HepG2 (cell line): ENCODE data around the gene CACNA1D. TPM values are rescaled to one million over a fixed set of nuclear protein-coding genes. Genes with fewer than 3 reads are reported as not detected.

Experiments
- ATAC-seq: fragments of 200-7000 bp; cut with Tn5 transposase; 3 replicates; pipeline ENCODE4 v1.9.1; 2020; ENCODE audit warnings: mild to moderate bottlenecking, moderate library complexity
- BruUV-seq: library from RNA; stranded (reverse); fragments of 400-500 nt; replicated peaks from 2 replicates; lab custom pipeline; 2021; lab: Mats Ljungman, UMichigan
- CTCF ChIA-PET: fragments of 300-600 bp; formaldehyde crosslinking; extraction: SDS; loops from one replicate; lab custom pipeline; 2021; ENCODE audit warnings: low total read pairs, inconsistent platforms, low intra/inter-chr PET ratio; lab: Yijun Ruan, JAX
- POLR2A ChIA-PET: fragments of 350-600 bp; sonication (Branson Sonifier 250); formaldehyde crosslinking; loops from one replicate; lab custom pipeline; 2020; ENCODE audit warnings: antibody characterized with exemption, inconsistent platforms; lab: Yijun Ruan, JAX
- DNase-seq: peaks from one replicate; pipeline ENCODE4 v3.0.0-alpha.2; 2015; ENCODE audit warnings: low spot score
- FAIRE-seq: peaks from 3 replicates; lab custom pipeline; 2011; peaks lifted over from hg19 to GRCh38; lab: Jason Lieb, UNC
- H2AFZ ChIP-seq: one replicate; pipeline ENCODE4 v1.6.1; 2011; ENCODE audit warnings: low read length, inconsistent platforms
- H3K27ac ChIP-seq: fragments of 300-600 bp; 3 replicates; pipeline ENCODE4 v1.8.0; 2011; ENCODE audit warnings: mixed run types, mild to moderate bottlenecking, mixed read lengths, low read length, inconsistent platforms; ENCODE audit not compliant: insufficient read depth; ENCODE audit errors: extremely low read length
- H3K27me3 ChIP-seq, 2 experiments: fragments of 200-600 bp in 1 of 2; 2 replicates in 1 of 2; 3 replicates in 1 of 2; pipeline versions ENCODE4 v1.6.0 to v1.8.0; 2011; ENCODE audit warnings: low read length in 2 of 2, mild to moderate bottlenecking in 2 of 2, moderate library complexity in 2 of 2, inconsistent platforms in 1 of 2; ENCODE audit not compliant: insufficient read depth in 2 of 2, control insufficient read depth in 1 of 2
- H3K36me3 ChIP-seq, 2 experiments: fragments of 200-600 bp in 1 of 2; replicated peaks in 1 of 2; 2 replicates in 1 of 2; 3 replicates in 1 of 2; pipeline versions ENCODE4 v1.5.1 to v1.8.0; 2011; ENCODE audit warnings: low read length in 2 of 2, inconsistent platforms in 1 of 2; ENCODE audit not compliant: insufficient read depth in 2 of 2, control insufficient read depth in 1 of 2
- H3K4me1 ChIP-seq: 2 replicates; pipeline ENCODE4 v1.5.1; 2012; ENCODE audit warnings: low read length, inconsistent platforms; ENCODE audit not compliant: insufficient read depth
- H3K4me2 ChIP-seq: 2 replicates; pipeline ENCODE4 v1.6.0; 2011; ENCODE audit warnings: low read depth, low read length, inconsistent platforms
- H3K4me3 ChIP-seq, 3 experiments: fragments of 200-600 bp in 1 of 3; sonication (generic), shearing (Covaris generic) in 1 of 3; replicated peaks in 1 of 3; 2 replicates each; pipeline ENCODE4 v1.5.1; 2011 to 2016; ENCODE audit warnings: low read length in 3 of 3, inconsistent platforms in 2 of 3, low read depth in 2 of 3, mild to moderate bottlenecking in 2 of 3, control low read depth in 1 of 3, mixed read lengths in 1 of 3; ENCODE audit not compliant: insufficient read depth in 1 of 3
- H3K79me2 ChIP-seq: one replicate; pipeline ENCODE4 v1.6.1; 2011; ENCODE audit warnings: low read length, inconsistent platforms; ENCODE audit not compliant: insufficient read depth
- H3K9ac ChIP-seq: 2 replicates; pipeline ENCODE4 v1.6.0; 2011; ENCODE audit warnings: mild to moderate bottlenecking, low read depth, low read length, inconsistent platforms; ENCODE audit not compliant: insufficient read depth
- H3K9me3 ChIP-seq: 2 replicates; pipeline ENCODE4 v1.5.1; 2012; ENCODE audit warnings: mild to moderate bottlenecking, low read length
- H4K20me1 ChIP-seq: 2 replicates; pipeline ENCODE4 v1.6.0; 2011; ENCODE audit warnings: inconsistent platforms, mild to moderate bottlenecking, low read length, moderate library complexity; ENCODE audit not compliant: insufficient read depth
- GLMP ChIP-seq: sonication (generic); formaldehyde crosslinking; IDR thresholded peaks from 2 replicates; pipeline ENCODE4 v1.9.0; 2021; ENCODE audit warnings: missing genetic modification reagents, mild to moderate bottlenecking, borderline replicate concordance
- HNF4G ChIP-seq, 2 experiments: sonication (generic) in 1 of 2; formaldehyde crosslinking in 1 of 2; IDR thresholded peaks; 2 replicates each; pipeline versions ENCODE4 v1.4.0 to v1.6.1; 2011 to 2020; ENCODE audit warnings: borderline replicate concordance in 2 of 2, low read depth in 2 of 2, mild to moderate bottlenecking in 2 of 2, low read length in 1 of 2, missing genetic modification reagents in 1 of 2, moderate library complexity in 1 of 2
- IKZF4 ChIP-seq: sonication (generic); formaldehyde crosslinking; IDR thresholded peaks from 2 replicates; pipeline ENCODE4 v1.5.1; 2020; ENCODE audit warnings: borderline replicate concordance, mild to moderate bottlenecking, low read depth, missing genetic modification reagents; ENCODE audit errors: not compliant biosample characterization
- NR2C2 ChIP-seq: sonication (generic); formaldehyde crosslinking; IDR thresholded peaks from 2 replicates; pipeline ENCODE4 v1.4.0; 2020; ENCODE audit warnings: missing genetic modification reagents, mild to moderate bottlenecking, moderate library complexity, borderline replicate concordance
- NR2F6 ChIP-seq, 2 experiments: IDR thresholded peaks; 2 replicates each; pipeline ENCODE4 v1.6.1; 2016; ENCODE audit warnings: antibody characterized with exemption in 1 of 2, mild to moderate bottlenecking in 1 of 2
- SNAPC2 ChIP-seq: sonication (generic); formaldehyde crosslinking; IDR thresholded peaks from 2 replicates; pipeline ENCODE4 v1.8.1; 2022; ENCODE audit warnings: mild to moderate bottlenecking, missing genetic modification reagents
- THAP11 ChIP-seq: IDR thresholded peaks from 2 replicates; pipeline ENCODE4 v1.6.1; 2016; ENCODE audit warnings: missing biosample characterization, missing genetic modification reagents
- ZNF230 ChIP-seq: sonication (generic); formaldehyde crosslinking; IDR thresholded peaks from 2 replicates; pipeline ENCODE4 v1.4.0; 2020; ENCODE audit warnings: mild to moderate bottlenecking, missing genetic modification reagents
- ZNF292 ChIP-seq: sonication (generic); formaldehyde crosslinking; IDR thresholded peaks from 2 replicates; pipeline ENCODE4 v1.8.1; 2022; ENCODE audit warnings: mild to moderate bottlenecking, low read depth, missing genetic modification reagents, borderline replicate concordance
- WGBS: methylation state at CpG from one replicate; pipeline ENCODE4 v1.1.6; 2017; ENCODE audit warnings: low lambda C conversion rate; 5-methylcytosine and 5-hydroxymethylcytosine counted together
- in situ Hi-C: cut with HindIII; loops from 2 replicates; pipeline ENCODE4 v1.10.0; 2017; ENCODE audit warnings: low pct_unique_long_range_greater_than_20kb; ENCODE audit not compliant: extremely low pct_ligation_motif_present
- intact Hi-C: fragments of 100-400 bp; cut with micrococcal nuclease; formaldehyde crosslinking; loops from one replicate; pipeline ENCODE4 v1.10.0; 2022; ENCODE audit not compliant: unreplicated experiment
- polyA plus RNA-seq, 8 experiments: library from polyadenylated mRNA; depleted of rRNA in 3 of 8; stranded (reverse) in 7 of 8; unstranded in 1 of 8; fragments of >200 nt; fragmentation: Illumina TruSeq in 4 of 8; extraction: Trizol in 4 of 8; gene quantifications; 2 replicates each; pipeline versions ENCODE4 v1.2.1 to v1.2.3, GENCODE V29; 2011 to 2016; ENCODE audit warnings: low read depth in 4 of 8, missing spikeins in 1 of 8, mixed read lengths in 1 of 8; ENCODE audit not compliant: insufficient read depth in 1 of 8
- total RNA-seq, 5 experiments: library from RNA; depleted of rRNA; stranded (reverse); fragments of >200 nt; fragmentation: Illumina TruSeq; extraction: Trizol; gene quantifications; 2 replicates each; pipeline ENCODE4 v1.2.3, GENCODE V29; 2016; ENCODE audit warnings: low read depth in 1 of 5
- TF ChIP-seq, protein P1 (sequence below): IDR thresholded peaks from 2 replicates; pipeline ENCODE4 v1.6.1; 2018; ENCODE audit warnings: missing genetic modification reagents, mild to moderate bottlenecking, missing compliant biosample characterization
- TF ChIP-seq, protein P2 (sequence below): sonication (generic); formaldehyde crosslinking; IDR thresholded peaks from 2 replicates; pipeline ENCODE4 v1.4.0; 2020; ENCODE audit warnings: mild to moderate bottlenecking, missing genetic modification reagents

The CACNA1D gene
- total and polyA plus RNA-seq, 2 of the 13 experiments (the other 11 are each of a cell fraction or from before 2014, with no cell fraction given) = 0.26 to 0.38 TPM

GRCh38 chr3:53496984-53497383 is 2.6 kb downstream of the CACNA1D start (continued):
- no peak for TF ChIP-seq GLMP (CRISPR knock-in tag)
- TF ChIP-seq SNAPC2 = no peak
- TF ChIP-seq ZNF230 = no peak
- TF ChIP-seq IKZF4 (CRISPR knock-in tag) = no peak
- TF ChIP-seq, protein P1, sequence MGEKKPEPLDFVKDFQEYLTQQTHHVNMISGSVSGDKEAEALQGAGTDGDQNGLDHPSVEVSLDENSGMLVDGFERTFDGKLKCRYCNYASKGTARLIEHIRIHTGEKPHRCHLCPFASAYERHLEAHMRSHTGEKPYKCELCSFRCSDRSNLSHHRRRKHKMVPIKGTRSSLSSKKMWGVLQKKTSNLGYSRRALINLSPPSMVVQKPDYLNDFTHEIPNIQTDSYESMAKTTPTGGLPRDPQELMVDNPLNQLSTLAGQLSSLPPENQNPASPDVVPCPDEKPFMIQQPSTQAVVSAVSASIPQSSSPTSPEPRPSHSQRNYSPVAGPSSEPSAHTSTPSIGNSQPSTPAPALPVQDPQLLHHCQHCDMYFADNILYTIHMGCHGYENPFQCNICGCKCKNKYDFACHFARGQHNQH (CRISPR knock-in tag) = no peak
- TF ChIP-seq, protein P2, sequence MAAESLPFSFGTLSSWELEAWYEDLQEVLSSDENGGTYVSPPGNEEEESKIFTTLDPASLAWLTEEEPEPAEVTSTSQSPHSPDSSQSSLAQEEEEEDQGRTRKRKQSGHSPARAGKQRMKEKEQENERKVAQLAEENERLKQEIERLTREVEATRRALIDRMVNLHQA (CRISPR knock-in tag) = no peak

DNA sequence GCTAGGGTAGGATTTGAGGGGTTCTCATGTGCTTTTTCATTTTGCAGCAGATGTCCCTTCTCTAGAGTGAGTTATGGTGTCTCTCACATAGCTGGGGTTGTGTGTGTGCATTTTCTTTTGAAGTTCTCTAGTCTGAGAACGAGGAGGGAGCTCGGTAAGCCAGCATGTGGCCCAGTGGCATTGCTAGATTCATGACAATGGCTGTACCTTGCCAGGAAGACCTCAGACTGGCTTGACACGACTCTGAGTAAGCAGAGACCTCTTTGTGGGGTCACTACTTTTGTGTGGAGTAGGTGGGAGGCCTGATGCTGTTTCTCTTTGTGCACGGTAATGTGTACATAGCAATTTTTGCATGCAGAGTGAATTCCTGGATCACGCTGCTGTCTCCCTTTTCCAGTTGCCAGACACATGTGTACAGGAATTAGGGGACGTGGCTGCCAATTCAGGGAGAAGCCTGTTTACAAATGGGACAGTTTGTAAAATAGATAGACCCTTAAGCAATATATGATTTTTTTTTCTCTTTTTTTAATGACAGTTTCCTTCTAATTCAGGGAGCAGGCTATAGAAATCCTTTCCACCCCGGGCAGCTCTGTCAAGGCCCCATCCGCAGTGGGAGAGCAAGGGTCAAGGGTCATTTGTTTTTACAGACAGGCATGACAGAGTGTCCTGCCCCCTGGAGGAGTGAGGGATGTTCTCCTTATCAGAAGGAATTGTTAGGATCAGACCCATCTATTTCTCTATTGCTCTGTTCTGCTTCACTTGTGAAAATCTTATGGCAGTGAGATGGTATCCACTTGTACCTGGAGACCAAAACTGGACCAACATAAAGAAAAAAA is 4.6 kb downstream of the CACNA1D start:
- POLR2A ChIA-PET = interaction anchor here (0.6 to 1.0 kb wide), 3 partner anchors 19 to 21 kb away, joined by 3 read pairs; no protein-coding TSS in a partner anchor
- in situ Hi-C loops = loop anchor here (10.0 kb wide), 1 partner anchor 124 kb away; no protein-coding TSS in a partner anchor
- TF ChIP-seq HNF4G (IDR thresholded peaks at IDR 0.05; ENCODE audit: borderline replicate concordance, low read depth, low read length) (peak; percentile 83), HNF4G (CRISPR knock-in tag; IDR thresholded peaks at IDR 0.05; ENCODE audit: borderline replicate concordance, low read depth) (no peak), NR2F6 (IDR thresholded peaks at IDR 0.05) (peak; percentile 98), NR2F6 (CRISPR knock-in tag; IDR thresholded peaks at IDR 0.05) (peak; percentile 99), THAP11 (CRISPR knock-in tag) (0 out of 2 replicates have a peak, but pooled peaks have one; percentile 33), NR2C2 (CRISPR knock-in tag) (peak; percentile 95), ZNF292 (CRISPR knock-in tag) (0 out of 2 replicates have a peak, but pooled peaks have one; percentile 28)

More for the DNA sequence above, 4.6 kb downstream of the CACNA1D start:
- DNase-seq (peak; percentile 68), ATAC-seq (peak; percentile 94), FAIRE-seq (peak; percentile 84)
- Histone ChIP-seq H3K27ac (no peak overlapping the region), H3K4me3 (no peak overlapping the region), H3K36me3 (no peaks in the 10 kb centered on the region), H3K9ac (no peak overlapping the region), H2AFZ (peak overlapping the region; percentile 65), H3K27me3 (peaks cover 4 to 18% of the 10 kb centered on the region in 2 experiments; a peak in 3 of 5 replicates), H3K4me2 (peak overlapping the region; percentile 69), H3K9me3 (no peaks in the 10 kb centered on the region), H3K4me1 (peaks cover 24% of the 10 kb centered on the region), H4K20me1 (no peaks in the 10 kb centered on the region), H3K79me2 (no peaks in the 10 kb centered on the region)
- no TSS peak for BruUV-seq
- intact Hi-C loops = loop anchor here (1.0 to 2.0 kb wide), 3 partner anchors 20 to 124 kb away; no protein-coding TSS in a partner anchor
- 0% methylated on average over 4 of the region's 8 CpGs for WGBS
- CTCF ChIA-PET = interaction anchor here (2.1 to 2.7 kb wide), 2 partner anchors 72 to 124 kb away, joined by 16 to 34 read pairs; no protein-coding TSS in a partner anchor
